Stimulated activated naive CD4-positive, alpha-beta T cell treated with Interleukin-2 at 50 U/mL for 16 hours (primary cell): ENCODE data around the gene CNPY4.

ENCODE experiments used
- DNase-seq: peaks from one replicate; lab custom pipeline; 2025; lab: John Stamatoyannopoulos, UW

Gene CNPY4

GRCh38 chr7:100091411-100092181 lies 27.8 kb upstream of the CNPY4 start:
- DNase-seq, result no peak

DNA sequence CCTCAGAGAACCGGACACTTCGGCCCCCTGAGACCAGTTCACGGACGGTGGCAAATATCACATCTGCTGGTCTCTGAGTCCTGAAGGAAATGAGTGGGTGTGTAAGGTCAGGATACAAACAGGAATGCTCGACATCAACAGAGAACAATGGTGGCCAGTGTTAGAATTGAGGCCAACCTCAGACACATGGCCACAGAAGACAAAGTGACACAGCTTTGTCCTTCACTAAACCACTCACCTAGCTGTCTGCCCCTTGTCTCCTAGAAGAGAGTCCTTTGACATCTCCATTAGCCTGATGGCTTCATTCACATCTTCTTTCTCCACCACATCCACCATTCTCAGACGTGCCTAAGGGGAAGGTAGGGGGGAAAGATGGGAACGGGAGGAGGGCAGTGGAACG lies 26.4 kb upstream of the CNPY4 start:
- DNase-seq, result no peak

DNA sequence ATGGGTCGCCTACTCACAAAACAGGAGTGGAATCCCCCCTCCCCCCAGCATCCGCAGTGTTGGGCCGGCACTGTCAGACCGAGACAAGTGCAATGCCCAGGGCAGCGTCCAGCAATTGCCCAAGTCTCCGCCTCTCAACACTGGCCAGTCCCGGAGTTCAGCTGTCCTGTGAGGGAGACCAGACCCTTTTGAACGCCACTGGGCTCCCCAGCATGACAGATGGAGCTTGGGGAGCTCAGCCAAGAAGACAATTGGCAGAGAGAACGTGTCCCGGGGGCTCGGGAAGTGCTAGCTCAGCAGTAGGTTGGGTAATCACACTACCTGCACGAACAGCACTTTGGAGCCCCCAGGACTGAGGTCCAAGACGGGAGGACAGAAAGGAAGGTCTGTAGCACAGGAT lies 25.9 kb upstream of the CNPY4 start:
- DNase-seq, result no peak

DNA sequence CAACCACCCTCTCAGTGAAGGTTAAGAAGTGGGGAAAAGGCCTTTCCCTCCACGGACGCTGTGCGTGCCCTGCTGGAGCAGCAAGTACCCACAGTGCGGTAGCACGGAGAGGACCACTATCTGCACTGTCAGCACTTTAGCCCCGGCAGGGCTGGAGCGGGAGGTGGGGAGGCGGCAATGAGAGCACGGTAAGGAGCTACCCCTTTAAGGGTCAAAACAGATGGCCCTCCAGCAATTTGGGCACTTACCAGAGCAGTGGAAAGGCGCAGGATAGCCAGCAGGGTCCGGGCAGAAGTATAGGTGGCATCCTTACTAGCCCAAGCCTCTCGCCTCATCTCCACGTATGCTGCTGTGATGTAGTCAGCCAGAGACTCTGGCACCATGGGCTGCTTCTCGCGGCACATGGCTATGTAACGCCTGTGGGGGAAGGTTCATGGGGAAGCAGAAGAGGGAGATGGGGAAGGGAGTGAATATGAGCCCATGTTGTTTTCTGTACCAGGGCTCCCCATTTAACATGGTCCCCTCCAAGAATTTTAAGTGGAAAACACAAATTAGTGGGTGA lies 25.4 kb upstream of the CNPY4 start:
- DNase-seq, result no peak

DNA sequence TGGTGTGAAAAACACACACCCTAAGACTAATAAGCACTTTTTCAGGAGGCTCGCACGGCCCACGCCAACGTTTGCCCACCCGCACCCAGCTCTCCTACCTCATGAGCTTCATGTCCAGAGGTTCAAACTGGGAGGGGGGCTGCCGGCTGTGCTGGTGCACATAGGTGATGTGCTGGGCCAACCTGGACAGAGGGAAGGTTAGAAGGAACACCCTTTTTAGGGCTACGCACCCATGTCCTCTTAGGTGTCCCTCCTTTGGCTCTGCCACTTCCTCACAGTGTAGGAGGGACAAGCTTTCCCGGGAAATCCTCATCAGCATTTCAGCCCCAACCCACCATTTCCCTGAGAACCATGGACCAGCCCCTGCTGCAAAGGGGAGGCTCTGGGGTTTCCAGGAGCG lies 24.1 kb upstream of the CNPY4 start:
- no peak for DNase-seq

DNA sequence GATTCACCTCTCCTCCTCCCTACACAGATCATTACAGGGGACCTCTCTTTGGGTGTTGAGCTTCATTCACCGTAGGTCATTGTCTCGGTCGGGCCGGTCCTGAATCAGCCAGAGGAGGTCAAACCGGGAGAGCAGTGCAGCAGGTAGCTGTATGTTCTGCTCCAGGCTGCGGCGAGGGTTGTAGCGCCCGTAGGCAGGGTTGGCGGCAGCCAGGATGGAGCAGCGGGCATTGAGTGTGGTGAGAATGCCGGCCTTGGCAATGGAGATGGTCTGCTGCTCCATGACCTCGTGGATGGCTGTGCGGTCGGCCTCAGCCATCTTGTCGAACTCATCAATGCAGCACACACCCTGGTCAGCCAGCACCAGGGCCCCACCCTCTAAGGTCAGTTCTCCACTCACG lies 23.7 kb upstream of the CNPY4 start:
- no peak for DNase-seq

- no peak for DNase-seq
Measured at GRCh38 chr7:100098913-100099312, 20.5 kb upstream of the CNPY4 start.

DNA sequence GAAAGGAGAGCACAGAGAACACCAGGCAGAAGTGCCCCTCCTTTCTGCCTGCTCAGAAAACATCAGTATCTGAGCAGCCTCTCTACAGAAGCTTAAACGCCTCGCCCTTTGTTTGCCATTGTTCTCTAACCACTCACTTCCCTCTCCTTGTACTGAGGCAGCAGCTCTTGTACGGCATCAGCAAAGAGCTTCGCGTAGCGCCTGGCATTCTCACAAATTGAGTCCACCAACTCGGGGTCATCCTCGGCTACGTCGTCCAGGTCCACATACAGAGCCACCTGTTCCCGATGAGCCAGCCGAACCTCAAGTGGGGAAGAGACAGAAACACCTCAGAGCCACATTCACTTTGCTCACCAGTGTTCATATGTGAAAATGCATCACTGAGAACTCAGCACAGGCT lies 20.0 kb upstream of the CNPY4 start:
- no peak for DNase-seq

- peak; percentile 92 for DNase-seq
Measured at GRCh38 chr7:100100420-100101015, 18.9 kb upstream of the CNPY4 start.

DNA sequence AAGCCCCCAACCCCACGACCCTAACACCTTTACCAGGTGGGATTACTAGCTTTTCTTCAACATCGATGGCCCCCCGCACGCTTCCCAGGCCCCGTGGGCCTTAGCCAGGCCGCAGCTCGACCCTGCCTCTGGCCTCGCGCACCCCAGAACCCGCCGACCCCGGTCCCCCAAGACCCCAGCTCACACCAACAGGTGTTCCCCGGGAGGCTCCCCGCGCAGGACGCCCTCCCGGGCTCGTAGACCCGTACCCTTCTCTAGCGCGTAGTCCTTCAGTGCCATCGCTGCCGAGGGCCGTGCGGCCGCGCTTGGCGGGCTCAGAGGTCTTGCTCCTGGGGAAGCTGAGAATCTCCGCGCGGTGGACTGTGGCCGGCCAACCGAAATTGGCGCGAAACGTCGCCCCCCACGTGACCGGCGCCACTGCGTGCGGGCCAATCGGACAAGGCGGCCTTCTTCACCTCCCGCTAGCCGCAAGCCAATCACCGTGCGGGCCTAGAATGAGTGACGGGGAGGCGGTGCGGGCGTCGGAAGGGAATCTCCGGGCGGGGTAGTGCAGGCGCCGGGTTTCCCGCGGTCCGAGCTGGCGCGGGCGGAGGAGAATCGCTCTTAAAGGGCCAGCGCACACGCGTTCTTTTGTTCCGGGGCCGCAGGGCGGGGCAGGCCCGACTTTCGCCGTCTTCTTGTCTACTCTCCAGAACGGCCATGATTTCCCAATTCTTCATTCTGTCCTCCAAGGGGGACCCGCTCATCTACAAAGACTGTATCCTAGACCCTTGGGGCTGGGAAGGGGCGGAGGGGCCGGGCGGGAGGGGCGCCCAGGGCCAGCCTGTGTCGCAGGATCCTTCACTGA lies 18.2 kb upstream of the CNPY4 start, which contains the start of the genes AP4M1 and MCM7:
TSS of gene AP4M1 (plus strand) at position 628 of the 847 bp plus-strand sequence. CDS start at position 700, 72 bp downstream.
TSS of gene MCM7 (minus strand) at position 382 of the 847 bp plus-strand sequence. CDS start at position 279, 103 bp downstream.
- peak; percentile 97 for DNase-seq

- no peak for DNase-seq
Measured at GRCh38 chr7:100102950-100103840, 16.2 kb upstream of the CNPY4 start.

- DNase-seq, result no peak
Measured at GRCh38 chr7:100105534-100105933, 13.9 kb upstream of the CNPY4 start.

DNA sequence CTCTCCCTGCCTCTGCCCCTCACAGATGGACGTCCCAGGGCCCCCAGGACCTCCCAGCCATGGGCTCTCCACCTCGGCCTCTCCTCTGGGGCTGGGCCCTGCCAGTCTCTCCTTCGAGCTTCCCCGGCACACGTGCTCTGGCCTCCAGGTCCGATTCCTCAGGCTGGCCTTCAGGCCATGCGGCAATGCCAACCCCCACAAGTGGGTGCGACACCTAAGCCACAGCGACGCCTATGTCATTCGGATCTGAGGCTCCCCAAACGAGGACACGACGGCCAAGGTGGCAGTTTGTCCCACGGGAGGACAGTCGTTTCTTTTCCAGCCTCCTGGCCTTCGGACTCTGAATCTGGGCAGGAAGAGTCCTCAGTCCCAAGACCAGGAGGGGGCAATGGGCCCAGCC lies 12.8 kb upstream of the CNPY4 start:
- no peak for DNase-seq

DNA sequence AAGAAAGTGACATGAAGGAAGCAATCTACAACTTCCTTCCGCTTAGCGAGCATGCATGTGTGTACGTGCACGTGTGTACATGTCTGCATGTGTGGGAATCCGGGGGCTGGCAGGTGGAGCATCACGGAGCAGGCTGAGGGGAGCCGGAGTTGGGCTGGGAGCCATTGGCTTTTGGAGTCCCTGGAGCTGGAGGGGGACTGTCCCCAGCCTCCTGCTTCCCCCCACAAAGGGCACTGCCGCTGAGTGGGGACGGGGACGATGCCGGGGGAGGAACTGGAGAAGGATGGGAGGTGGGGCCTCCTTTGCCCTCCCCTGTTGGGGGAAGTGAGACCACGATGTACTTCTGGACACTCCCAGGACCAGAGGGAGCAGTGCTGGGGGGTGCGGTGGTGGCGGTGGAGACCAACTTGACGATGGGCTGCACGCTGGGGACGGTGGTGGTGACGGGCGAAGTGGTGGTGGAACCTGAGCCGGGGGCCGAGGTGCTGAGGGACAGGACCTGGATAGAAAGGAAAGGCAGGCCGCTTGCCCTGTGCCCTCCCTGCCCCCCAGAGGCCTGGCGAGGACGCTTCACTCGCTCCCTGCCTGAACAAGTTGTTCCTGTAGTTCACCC lies 12.2 kb upstream of the CNPY4 start:
- DNase-seq, result no peak

DNA sequence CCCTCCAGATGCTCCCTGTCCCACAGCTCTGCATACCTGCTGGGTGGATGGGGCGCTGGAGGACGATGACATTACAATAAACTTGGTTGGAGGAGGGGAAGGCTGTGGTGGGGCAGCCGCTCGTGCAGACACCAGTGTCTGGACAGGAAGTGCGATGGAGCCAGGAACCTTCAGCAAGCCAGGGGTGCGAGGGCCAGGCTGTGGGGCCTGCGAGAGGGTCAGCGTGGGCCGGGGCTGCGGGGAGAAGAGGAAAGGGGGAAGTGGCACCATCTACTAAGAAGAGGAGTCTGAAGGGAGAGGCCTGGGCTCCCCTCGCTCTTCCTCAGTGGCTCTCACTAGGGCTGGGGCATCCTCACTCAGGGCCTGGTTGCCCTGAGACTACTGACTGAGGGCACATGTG lies 11.5 kb upstream of the CNPY4 start:
- no peak for DNase-seq

GRCh38 chr7:100109521-100110163 lies 9.8 kb upstream of the CNPY4 start:
- DNase-seq, result no peak

- DNase-seq, result no peak
Measured at GRCh38 chr7:100111156-100111555, 8.3 kb upstream of the CNPY4 start.

- DNase-seq, result no peak
Measured at GRCh38 chr7:100111914-100112313, 7.5 kb upstream of the CNPY4 start.

DNA sequence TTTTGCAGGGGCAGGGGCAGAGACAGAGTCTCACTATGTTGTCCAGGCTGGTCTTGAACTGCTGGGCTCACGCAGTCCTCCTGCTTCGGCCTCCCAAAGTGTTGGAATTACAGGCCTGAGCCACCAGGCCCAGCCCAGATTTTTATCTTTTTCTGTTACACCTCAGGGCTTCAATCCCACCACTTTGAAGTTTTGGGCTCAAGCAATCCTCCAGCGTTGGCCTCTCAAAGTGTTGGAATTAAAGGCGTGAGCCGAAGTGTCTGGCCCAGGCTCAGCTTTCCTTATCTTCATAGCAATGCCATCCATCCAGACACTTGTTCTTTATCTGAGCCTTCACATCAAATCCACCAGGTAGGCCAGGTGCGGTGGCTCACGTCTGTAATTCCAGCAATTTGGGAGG lies 4.4 kb upstream of the CNPY4 start:
- DNase-seq, result no peak

DNA sequence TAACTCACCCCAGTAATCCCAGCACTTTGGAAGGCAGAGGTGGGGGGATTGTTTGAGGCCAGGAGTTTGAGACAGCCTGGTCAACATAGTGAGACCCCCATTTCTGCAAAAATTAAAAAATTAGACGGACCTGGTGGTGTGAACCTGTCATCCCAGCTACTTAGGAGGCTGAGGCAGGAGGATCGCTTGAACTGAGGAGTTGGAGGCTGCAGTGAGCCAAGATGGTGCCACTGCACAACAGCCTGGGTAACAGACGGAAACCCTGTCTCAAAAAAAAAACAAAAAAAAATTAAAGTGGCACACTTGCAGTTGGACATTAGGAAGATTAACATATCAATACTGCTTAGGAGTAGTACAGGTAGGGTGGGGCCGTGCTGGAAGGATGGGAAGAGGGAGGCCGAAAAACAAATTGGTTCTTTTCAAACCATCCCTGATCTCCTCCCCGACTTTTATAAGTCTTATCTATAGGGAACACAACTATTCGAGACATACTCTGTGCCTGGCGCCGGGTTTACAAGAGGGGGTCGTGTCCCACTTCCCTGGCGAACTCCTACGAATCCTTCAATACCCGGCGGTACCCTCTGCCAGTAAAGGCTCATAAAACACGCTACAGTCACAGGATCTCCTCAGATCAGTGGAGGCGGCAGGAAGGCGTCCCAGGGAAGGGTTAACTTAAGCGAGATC lies 904 bp upstream of the CNPY4 start:
- DNase-seq, result no peak
